ENCODE measurements around the gene DNAAF1.

DNA sequence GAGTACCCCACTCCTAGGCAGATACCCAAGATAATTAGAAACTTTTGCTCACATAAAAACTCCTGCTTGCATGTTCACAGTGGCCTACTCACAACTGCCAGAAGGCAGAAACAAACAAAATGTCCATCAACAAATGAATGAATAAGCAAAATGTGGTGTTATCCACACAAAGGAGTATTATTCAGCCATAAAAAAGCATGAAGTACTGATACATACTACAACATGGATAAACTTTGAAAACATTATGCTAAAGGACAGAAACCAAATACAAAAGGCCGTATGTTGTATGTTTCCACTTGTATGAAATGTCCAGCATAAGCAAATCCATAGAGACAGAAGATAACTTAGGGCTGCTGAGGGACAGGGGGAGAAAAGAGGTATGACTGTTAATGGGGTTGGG, 2.0 kb upstream of the DNAAF1 start:
- TF ChIP-seq NANOG (IDR thresholded peaks at IDR 0.05; ENCODE audit: insufficient read depth, low read depth, low read length, poor library complexity, severe bottlenecking), result no peak
- TF ChIP-seq, protein P1, sequence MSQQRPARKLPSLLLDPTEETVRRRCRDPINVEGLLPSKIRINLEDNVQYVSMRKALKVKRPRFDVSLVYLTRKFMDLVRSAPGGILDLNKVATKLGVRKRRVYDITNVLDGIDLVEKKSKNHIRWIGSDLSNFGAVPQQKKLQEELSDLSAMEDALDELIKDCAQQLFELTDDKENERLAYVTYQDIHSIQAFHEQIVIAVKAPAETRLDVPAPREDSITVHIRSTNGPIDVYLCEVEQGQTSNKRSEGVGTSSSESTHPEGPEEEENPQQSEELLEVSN (IDR thresholded peaks at IDR 0.05), result no peak
- TF ChIP-seq, protein P2, sequence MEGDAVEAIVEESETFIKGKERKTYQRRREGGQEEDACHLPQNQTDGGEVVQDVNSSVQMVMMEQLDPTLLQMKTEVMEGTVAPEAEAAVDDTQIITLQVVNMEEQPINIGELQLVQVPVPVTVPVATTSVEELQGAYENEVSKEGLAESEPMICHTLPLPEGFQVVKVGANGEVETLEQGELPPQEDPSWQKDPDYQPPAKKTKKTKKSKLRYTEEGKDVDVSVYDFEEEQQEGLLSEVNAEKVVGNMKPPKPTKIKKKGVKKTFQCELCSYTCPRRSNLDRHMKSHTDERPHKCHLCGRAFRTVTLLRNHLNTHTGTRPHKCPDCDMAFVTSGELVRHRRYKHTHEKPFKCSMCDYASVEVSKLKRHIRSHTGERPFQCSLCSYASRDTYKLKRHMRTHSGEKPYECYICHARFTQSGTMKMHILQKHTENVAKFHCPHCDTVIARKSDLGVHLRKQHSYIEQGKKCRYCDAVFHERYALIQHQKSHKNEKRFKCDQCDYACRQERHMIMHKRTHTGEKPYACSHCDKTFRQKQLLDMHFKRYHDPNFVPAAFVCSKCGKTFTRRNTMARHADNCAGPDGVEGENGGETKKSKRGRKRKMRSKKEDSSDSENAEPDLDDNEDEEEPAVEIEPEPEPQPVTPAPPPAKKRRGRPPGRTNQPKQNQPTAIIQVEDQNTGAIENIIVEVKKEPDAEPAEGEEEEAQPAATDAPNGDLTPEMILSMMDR (IDR thresholded peaks at IDR 0.05; ENCODE audit: control extremely low read depth in 1 of 3, insufficient read depth in 1 of 3, low read depth in 1 of 3, low read length in 3 of 3), result no peak
- no peak for TF ChIP-seq EZH2 (IDR thresholded peaks at IDR 0.05; ENCODE audit: low read depth, low read length, severe bottlenecking)
- TF ChIP-seq, protein P3, sequence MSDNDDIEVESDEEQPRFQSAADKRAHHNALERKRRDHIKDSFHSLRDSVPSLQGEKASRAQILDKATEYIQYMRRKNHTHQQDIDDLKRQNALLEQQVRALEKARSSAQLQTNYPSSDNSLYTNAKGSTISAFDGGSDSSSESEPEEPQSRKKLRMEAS (IDR thresholded peaks at IDR 0.05), result no peak
- TF ChIP-seq, protein P4, sequence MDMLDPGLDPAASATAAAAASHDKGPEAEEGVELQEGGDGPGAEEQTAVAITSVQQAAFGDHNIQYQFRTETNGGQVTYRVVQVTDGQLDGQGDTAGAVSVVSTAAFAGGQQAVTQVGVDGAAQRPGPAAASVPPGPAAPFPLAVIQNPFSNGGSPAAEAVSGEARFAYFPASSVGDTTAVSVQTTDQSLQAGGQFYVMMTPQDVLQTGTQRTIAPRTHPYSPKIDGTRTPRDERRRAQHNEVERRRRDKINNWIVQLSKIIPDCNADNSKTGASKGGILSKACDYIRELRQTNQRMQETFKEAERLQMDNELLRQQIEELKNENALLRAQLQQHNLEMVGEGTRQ (IDR thresholded peaks at IDR 0.05; ENCODE audit: low read length), result no peak
- TF ChIP-seq RNF2 (IDR thresholded peaks at IDR 0.05; ENCODE audit: borderline replicate concordance, low read depth, low read length, missing control alignments, poor library complexity, severe bottlenecking), result no peak
- TF ChIP-seq TAF1 (IDR thresholded peaks at IDR 0.05; ENCODE audit: low read depth, low read length), result no peak
- no peak for TF ChIP-seq EP300 (IDR thresholded peaks at IDR 0.05; ENCODE audit: borderline replicate concordance in 1 of 2, low read depth in 2 of 2, low read length in 2 of 2)
- no peak for TF ChIP-seq POLR2A (IDR thresholded peaks at IDR 0.05; ENCODE audit: control extremely low read depth in 1 of 2, low read depth in 2 of 2, low read length in 2 of 2)

Data from H1 (cell line).